WTC11 (cell line): Measurements from ENCODE around the gene NTN4. TPM values are rescaled to one million over a fixed set of nuclear protein-coding genes. Genes with fewer than 3 reads are reported as not detected.

Source experiments
- ATAC-seq: fragments of 200-7000 bp; cut with Tn5 transposase; 2 replicates; pipeline ENCODE4 v1.10.0; 2021; ENCODE audit warnings: mild to moderate bottlenecking, moderate library complexity
- CTCF ChIA-PET: fragments of 300-600 bp; sonication (Branson Sonifier 250); formaldehyde crosslinking; loops from one replicate; lab custom pipeline; 2021; ENCODE audit warnings: antibody characterized with exemption; lab: Charles Lee
- POLR2A ChIA-PET: fragments of 350-600 bp; sonication (Branson Sonifier 250); formaldehyde crosslinking; loops from one replicate; lab custom pipeline; 2021; ENCODE audit warnings: antibody characterized with exemption; lab: Charles Lee
- DNase-seq: peaks from one replicate; pipeline ENCODE4 v3.0.0; 2021; ENCODE audit warnings: low spot score
- H3K27ac Mint-ChIP-seq: 2 replicates; pipeline ENCODE4 v1.8.0; 2021; ENCODE audit warnings: mixed read lengths
- H3K27me3 Mint-ChIP-seq: 2 replicates; pipeline ENCODE4 v1.8.0; 2021; ENCODE audit warnings: low read depth, mild to moderate bottlenecking, moderate library complexity, mixed read lengths
- H3K36me3 Mint-ChIP-seq: 2 replicates; pipeline ENCODE4 v1.8.0; 2021; ENCODE audit warnings: mixed read lengths
- H3K4me1 Mint-ChIP-seq: 2 replicates; pipeline ENCODE4 v1.8.0; 2022; ENCODE audit warnings: mixed read lengths
- H3K4me3 Mint-ChIP-seq: 2 replicates; pipeline ENCODE4 v1.8.0; 2021; ENCODE audit warnings: mild to moderate bottlenecking, moderate library complexity, mixed read lengths
- H3K9me3 Mint-ChIP-seq: 2 replicates; pipeline ENCODE4 v1.8.0; 2021; ENCODE audit warnings: mixed read lengths
- ARID4B ChIP-seq: sonication (generic); formaldehyde crosslinking; IDR thresholded peaks from 2 replicates; pipeline ENCODE4 v1.8.0; 2023; ENCODE audit warnings: missing genetic modification reagents, mild to moderate bottlenecking, borderline replicate concordance
- ATF1 ChIP-seq: sonication (generic); formaldehyde crosslinking; IDR thresholded peaks from 2 replicates; pipeline ENCODE4 v1.8.1; 2023; ENCODE audit warnings: mild to moderate bottlenecking, moderate library complexity, missing genetic modification reagents
- ATF2 ChIP-seq: sonication (generic); formaldehyde crosslinking; IDR thresholded peaks from 2 replicates; pipeline ENCODE4 v1.8.1; 2022; ENCODE audit warnings: low read depth, missing genetic modification reagents, borderline replicate concordance
- ATF6 ChIP-seq: sonication (generic); formaldehyde crosslinking; IDR thresholded peaks from 2 replicates; pipeline ENCODE4 v1.8.1; 2023; ENCODE audit warnings: mild to moderate bottlenecking, missing genetic modification reagents
- CTCF ChIP-seq: fragments of 200-600 bp; IDR thresholded peaks from 2 replicates; pipeline ENCODE4 v1.8.0; 2022; ENCODE audit warnings: antibody characterized with exemption
- ELF4 ChIP-seq: sonication (generic); formaldehyde crosslinking; IDR thresholded peaks from 2 replicates; pipeline ENCODE4 v1.8.1; 2022; ENCODE audit warnings: low read depth, mild to moderate bottlenecking, moderate library complexity, missing genetic modification reagents
- JUN ChIP-seq: sonication (generic); formaldehyde crosslinking; IDR thresholded peaks from 2 replicates; pipeline ENCODE4 v1.8.0; 2023; ENCODE audit warnings: mild to moderate bottlenecking, missing genetic modification reagents
- NFATC4 ChIP-seq: fragments of 250-450 bp; sonication (Bioruptor Pico); IDR thresholded peaks from 2 replicates; pipeline ENCODE4 v1.9.0; 2021; ENCODE audit warnings: mild to moderate bottlenecking
- SMAD3 ChIP-seq: sonication (generic); formaldehyde crosslinking; IDR thresholded peaks from 2 replicates; pipeline ENCODE4 v1.8.0; 2022; ENCODE audit warnings: missing genetic modification reagents, mild to moderate bottlenecking, borderline replicate concordance
- SOX15 ChIP-seq: fragments of 250-450 bp; sonication (Bioruptor Pico); IDR thresholded peaks from 2 replicates; pipeline ENCODE4 v1.9.0; 2021; ENCODE audit warnings: mild to moderate bottlenecking
- TP53 ChIP-seq: sonication (generic); formaldehyde crosslinking; IDR thresholded peaks from 2 replicates; pipeline ENCODE4 v1.8.1; 2023; ENCODE audit warnings: mild to moderate bottlenecking, missing genetic modification reagents
- ZMAT4 ChIP-seq: fragments of 250-450 bp; sonication (Bioruptor Pico); IDR thresholded peaks from 2 replicates; pipeline ENCODE4 v1.9.0; 2021; ENCODE audit warnings: mild to moderate bottlenecking
- ZNF281 ChIP-seq: sonication (generic); formaldehyde crosslinking; IDR thresholded peaks from 2 replicates; pipeline ENCODE4 v1.8.0; 2023; ENCODE audit warnings: mild to moderate bottlenecking, missing genetic modification reagents
- ZNF317 ChIP-seq: sonication (generic); formaldehyde crosslinking; IDR thresholded peaks from 2 replicates; pipeline ENCODE4 v1.8.1; 2023; ENCODE audit warnings: low read depth, mild to moderate bottlenecking, moderate library complexity, missing genetic modification reagents, borderline replicate concordance
- ZNF416 ChIP-seq: fragments of 250-450 bp; sonication (Bioruptor Pico); IDR thresholded peaks from 2 replicates; pipeline ENCODE4 v1.9.0; 2021; ENCODE audit warnings: mild to moderate bottlenecking, inconsistent platforms
- ZNF423 ChIP-seq: fragments of 250-450 bp; sonication (Bioruptor Pico); IDR thresholded peaks from 2 replicates; pipeline ENCODE4 v2.1.2; 2022; ENCODE audit warnings: mild to moderate bottlenecking, moderate library complexity
- ZNF532 ChIP-seq: fragments of 250-450 bp; sonication (Bioruptor Pico); IDR thresholded peaks from 2 replicates; pipeline ENCODE4 v1.9.0; 2021; ENCODE audit warnings: mild to moderate bottlenecking, borderline replicate concordance
- total RNA-seq: library from RNA; stranded (reverse); gene quantifications from 3 replicates; pipeline ENCODE4 v1.2.3, GENCODE V29; 2021

Gene NTN4
- total RNA-seq, 1 experiment from 2014 or later: 2.7 TPM

- TF ChIP-seq ZNF423 (CRISPR knock-in tag) (no peak), ZNF281 (no peak)
Measured at GRCh38 chr12:95613021-95613420, 177.5 kb downstream of the NTN4 start (continued).

GRCh38 chr12:95611676-95612309, 178.8 kb downstream of the NTN4 start:
- Mint-ChIP-seq H3K4me1 (peaks cover 56% of the 10 kb centered on the region), H3K27ac (peak overlapping the region; percentile 93), H3K4me3 (peak overlapping the region; percentile 14; the same call in 1 of the 2 replicates), H3K27me3 (peaks cover 5% of the 10 kb centered on the region), H3K9me3 (no peaks in the 10 kb centered on the region), H3K36me3 (no peaks in the 10 kb centered on the region)
- ATAC-seq: peak; percentile 69
- ChIA-PET POLR2A (interaction anchor here (0.6 kb wide), 1 partner anchor 513 kb away, joined by 3 read pairs; no protein-coding TSS in a partner anchor), CTCF (interaction anchor here (0.9 to 1.3 kb wide), 4 partner anchors 8 to 37 kb away, joined by 3 to 4 read pairs (median 3); no protein-coding TSS in a partner anchor)
- no peak for DNase-seq
- TF ChIP-seq TP53 (CRISPR knock-in tag) (no peak), ELF4 (CRISPR knock-in tag) (no peak), SOX15 (CRISPR knock-in tag) (no peak), ATF6 (CRISPR knock-in tag) (no peak), ATF1 (CRISPR knock-in tag) (no peak), ARID4B (CRISPR knock-in tag) (no peak), CTCF (no peak), ZNF416 (CRISPR knock-in tag) (no peak), ZNF317 (CRISPR knock-in tag) (no peak), ATF2 (CRISPR knock-in tag) (no peak), ZMAT4 (CRISPR knock-in tag) (no peak), SMAD3 (CRISPR knock-in tag) (no peak), JUN (CRISPR knock-in tag) (no peak), NFATC4 (CRISPR knock-in tag) (no peak), ZNF532 (CRISPR knock-in tag) (no peak)
